Activated CD8-positive, alpha-beta memory T cell treated with anti-CD3 and anti-CD28 coated beads, Interleukin-2, amount 50 U/mL, for 24 hours (primary cell): Measurements from ENCODE around the gene CD93.

Experiments used
- DNase-seq: peaks from one replicate; pipeline ENCODE4 v3.0.0-alpha.2; 2020; ENCODE audit errors: extremely low read depth

Gene CD93

DNA sequence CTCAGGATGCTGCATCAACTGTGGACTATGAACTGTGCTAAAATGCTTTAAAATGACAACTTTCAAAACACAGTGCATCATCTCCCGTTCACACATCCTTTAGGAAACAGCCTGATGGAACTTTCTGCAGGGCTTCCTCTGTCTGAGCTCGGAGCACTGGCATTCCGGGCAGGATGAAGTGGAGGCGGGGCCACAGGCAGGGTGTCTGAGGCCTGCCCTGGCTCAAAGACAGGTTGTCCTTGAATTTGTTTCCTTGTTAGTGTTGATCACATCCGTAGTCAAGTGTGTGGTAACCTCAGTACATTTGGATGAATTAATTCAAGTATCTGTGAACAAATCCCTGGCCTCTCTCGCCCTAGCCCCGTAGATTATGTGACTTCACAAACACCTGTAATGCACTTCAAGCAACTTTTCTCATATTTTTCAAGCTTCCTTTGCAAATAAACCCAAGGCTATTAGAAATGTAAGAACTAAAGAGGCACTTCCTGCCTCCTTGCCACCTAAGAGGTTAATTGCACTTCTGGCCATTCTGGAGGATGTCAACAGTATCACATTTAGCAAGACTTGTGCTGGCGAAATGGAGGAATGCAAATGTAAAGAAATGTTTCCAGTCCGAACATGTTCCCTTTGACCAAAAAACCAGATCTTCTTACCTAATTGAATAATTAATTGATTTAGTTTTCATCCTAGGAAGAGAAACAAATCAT lies 3.1 kb downstream of the CD93 start:
- no peak for DNase-seq

DNA sequence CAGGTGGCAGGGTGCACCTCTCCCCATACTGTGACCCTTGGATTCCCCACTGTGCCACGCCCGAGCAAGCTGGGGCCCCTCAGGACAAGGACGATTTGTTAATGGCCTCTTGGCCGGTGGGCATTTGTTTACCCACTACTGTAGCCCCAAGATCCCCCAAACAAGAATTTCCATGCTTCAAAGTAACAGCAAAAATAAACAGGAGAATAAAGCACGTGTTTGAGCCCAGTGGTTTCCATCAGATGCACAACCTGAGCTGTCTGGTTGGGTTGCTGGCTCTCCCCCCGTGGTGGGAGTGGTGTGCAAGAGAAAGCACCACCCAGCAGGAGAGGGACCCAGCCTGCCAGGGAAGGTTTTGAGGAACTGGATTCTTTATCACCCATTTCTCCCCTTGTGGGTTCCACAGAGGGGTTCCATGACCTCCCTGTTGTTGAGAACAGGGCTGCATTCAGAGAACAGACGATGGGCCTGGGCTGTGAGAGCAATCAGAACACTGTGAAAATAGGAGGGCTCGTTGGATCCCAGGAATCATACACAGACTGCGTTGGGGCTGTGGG lies 4.8 kb downstream of the CD93 start:
- DNase-seq, result no peak

DNA sequence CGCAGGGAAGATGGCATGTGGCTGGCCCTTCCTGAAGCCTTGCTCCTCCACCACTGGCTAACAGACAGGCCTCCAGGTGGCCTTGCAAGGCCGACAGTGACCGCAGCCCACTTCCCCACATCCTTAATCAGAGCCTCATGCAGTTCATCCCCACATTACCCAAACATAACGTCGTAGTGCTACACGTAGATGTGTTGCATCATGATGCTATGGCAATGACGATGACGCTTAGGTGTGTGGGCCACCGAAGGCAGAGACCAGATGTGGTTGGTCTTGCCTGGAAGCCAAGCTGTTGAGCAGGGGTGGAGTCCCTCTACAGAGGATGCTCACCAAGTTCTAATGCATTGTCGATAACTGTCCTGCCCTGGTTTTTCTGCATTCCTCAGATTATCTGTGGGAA lies 5.6 kb downstream of the CD93 start:
- no peak for DNase-seq

DNA sequence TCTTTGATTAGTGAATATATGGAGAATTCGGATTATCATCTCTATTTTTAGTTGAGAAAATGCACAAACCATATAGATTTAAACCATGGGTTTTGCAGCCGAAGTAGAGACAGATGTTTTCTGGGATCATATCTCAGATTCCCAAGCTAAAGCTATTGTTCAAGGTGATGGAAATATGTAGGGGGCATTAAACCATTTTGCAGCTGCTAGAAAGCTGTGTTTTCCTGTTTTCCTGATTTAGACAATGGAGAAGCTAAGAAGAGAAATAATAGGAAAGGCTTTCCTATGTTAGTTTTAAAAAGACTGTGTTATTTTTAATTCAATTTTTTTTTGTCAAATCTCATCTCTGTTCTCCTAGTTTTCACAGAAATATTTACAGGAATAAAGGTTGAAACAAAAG lies 6.2 kb downstream of the CD93 start:
- no peak for DNase-seq

DNA sequence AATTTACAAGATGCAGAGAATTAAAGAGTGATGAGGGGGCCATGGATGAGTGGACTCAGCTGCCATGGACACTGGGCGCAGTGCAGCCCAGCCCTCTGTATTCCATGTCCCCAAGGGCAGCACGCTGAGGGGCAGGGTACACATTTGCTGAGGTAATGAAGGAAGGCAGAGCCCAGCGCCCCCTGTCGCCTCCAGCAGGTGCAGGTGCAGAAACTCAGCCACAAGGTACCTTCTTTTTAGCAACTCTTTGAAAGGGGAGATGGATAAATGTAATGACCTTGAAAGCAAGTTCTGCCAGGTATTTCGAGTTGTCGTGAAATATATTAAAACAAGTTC lies 7.1 kb downstream of the CD93 start:
- DNase-seq, result no peak

DNA sequence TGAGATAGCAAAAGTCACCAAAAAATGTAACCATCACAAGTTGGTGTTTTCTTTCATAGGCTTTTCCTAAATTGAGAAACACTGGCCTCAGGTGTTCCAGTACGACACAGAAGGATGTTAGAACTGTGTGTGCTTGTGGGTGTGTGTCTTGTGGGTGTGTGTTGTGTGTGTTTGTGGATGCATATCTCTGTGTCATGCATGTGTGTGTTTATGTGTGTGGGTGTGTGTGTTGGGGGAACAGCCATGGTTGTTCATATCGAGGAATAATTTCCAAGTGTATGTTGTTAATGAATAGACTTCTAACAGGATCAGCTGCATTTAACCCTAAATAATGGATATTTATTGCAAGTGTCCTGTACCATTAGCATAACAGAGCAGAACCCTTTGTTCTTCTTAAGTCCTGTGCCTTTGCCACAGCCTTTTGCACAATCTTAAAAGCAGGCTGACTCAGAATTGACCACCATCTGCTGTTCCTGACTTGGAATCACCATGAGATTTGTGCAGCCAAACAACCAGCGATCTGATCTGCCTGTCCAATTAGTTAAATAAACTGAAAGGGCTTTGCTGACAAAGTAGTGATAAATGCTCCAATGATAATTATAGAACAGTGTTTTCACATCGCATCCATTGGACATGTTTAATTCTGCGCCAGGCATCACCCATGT lies 7.6 kb downstream of the CD93 start:
- no peak for DNase-seq

DNA sequence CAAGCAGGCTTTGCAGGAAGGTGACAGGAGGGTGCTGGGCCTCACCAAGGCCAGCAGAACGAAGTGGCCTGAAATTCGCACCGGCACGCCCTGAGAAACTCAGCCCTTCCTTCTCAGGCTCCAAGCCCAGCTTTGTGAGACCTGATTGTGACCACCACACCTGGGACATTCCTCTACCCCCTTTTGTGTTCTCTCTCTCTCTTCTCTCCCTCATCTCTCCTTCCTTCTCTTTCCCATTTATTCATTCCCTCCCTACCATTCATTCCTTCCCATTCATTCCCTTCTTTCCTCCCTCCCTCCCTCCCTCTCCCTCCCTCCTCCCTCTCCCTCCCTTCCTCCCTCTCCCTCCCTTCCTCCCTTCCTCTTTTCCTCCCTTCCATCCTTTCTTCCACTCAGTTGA lies 8.8 kb downstream of the CD93 start:
- DNase-seq, result no peak

DNA sequence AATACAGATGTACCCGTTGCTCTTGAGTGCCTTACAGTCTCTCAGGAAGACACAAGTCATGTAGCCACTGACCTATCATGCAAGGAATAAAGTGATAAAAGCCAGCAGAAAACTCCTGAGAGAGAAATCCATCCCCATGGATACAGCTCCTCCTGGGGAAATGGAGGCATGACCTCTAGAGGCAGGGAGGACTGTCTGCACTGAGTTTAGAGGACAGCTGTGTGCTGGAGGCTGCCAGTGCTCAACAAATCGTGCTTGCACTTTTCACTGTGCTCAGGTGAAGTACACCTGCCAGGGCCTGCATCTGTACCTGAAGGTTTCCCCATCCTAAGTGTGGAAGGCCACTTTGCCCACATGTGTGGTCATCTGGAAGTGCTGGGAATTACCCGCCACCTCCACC lies 12.1 kb downstream of the CD93 start:
- no peak for DNase-seq

DNA sequence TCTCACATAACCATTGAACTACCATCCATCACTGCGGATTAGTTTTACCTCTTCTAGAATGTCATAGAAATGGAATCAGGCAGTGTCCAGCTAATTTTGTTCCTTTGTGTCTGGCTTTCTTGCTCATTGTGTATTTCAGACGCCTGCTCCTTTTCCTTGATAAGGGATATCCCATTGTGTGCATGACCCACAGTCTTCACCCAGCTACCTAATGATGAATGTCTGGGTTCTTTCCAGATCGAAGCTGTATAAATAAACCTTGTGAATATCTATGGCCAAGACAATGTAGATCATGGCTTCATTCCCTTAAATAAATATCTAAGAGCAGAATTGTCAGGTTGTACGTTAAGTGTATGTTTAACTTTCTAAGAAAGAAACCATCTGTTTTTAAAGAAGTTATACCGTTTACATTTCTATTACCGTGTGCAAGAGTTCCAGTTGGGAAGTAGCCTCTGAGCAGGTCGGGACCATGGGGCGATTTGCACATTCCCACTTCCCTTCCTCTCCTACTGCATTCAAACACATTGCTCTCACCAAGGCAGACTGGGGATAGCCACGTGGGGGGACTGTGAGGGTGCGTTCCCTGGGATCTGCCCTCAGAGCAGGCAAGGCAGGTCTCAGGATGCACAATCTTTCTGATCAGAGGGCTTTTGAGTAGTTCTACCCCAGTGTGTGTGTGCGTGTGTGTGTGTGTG lies 13.1 kb downstream of the CD93 start:
- DNase-seq, result no peak

DNA sequence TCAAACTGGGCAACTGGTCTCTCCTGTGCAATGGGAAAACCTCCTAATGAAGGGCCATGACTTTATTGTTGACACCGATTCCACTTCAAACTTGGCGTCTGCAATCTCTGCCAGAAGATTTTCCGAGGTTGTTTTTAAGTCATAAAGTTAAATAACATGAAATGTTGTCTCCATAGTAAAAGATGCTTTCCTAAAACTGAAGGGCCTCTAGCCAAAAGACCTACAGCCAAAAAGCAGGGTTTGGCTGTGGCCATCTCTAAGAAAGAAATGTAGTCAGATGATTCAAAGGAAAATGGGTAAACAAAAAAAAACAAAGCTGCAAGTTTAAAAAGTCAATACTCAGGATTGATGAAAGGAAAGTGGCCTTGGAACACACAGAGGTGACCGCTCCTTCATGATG lies 14.1 kb downstream of the CD93 start:
- DNase-seq, result no peak

DNA sequence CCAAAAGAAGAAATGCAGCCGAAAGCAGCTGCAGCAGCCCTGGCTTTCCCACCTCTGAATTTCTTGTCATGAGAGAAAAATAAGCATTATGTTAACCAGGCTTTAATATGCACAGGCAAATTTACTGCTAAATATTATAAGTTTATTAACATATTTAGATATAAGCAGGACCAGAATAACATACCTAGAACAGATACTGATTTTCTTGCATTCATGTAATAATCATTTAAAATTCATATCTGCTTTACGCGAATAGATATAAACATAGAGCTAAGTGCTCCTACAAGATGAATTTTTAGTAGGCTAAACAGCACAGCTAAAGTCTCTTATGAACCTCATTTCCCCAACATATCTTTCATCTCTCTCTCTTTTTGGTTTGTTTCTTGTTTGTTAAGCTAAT lies 14.7 kb downstream of the CD93 start:
- DNase-seq, result no peak

DNA sequence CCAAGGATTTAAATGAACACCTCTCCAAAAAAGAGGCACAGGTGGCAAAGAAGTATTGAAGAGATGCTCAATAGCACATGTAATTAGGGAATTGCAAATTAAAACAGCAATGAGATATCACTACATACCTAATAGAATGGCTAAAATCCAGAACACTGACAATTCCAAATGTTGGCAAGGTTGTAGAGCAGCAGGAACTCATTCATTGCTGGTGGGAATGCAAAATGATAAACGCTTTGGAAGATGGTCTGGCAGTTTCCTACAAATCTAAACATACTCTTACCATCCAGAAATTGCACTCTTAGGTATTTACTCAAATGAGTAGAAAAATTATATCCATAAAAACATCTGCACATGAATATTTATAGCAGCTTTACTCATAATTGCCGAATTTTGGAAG lies 17.0 kb downstream of the CD93 start:
- no peak for DNase-seq

DNA sequence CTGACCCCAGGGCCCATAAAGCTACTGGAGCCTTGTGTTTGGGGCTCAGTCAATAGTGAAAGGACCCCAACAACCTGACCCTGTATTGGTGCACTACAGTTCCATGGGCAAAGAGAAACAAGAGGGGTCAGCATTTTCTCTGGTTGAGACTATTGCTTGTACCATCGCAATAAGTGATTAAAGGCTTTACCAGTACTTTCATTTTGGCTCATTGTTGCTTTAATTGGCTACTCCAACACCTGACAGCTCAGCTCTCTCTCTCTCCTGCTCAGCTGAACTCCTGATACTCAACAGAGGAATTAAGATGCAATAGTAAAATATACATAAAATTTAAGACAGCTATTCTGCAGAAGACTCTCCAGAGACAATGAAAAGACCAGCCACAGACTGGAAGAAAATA lies 17.8 kb downstream of the CD93 start:
- no peak for DNase-seq

DNA sequence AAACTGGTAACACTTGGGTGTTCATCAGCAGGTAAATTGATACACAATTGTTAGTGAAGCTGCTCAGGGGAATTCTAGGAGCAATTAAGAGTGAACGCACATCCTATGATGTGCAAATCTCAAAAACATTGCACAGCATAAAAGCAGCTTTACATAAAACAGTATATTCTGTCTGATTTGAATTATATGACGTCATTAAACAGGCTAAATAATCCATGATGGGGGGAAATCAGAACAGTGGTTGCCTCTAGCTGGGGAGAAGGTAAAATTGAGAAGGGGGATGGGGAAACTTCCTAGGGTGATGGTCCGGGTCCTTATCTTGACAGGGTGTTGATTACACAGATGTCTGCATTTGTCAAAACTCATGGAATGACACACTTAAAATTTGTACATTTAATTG lies 19.4 kb downstream of the CD93 start:
- no peak for DNase-seq

DNA sequence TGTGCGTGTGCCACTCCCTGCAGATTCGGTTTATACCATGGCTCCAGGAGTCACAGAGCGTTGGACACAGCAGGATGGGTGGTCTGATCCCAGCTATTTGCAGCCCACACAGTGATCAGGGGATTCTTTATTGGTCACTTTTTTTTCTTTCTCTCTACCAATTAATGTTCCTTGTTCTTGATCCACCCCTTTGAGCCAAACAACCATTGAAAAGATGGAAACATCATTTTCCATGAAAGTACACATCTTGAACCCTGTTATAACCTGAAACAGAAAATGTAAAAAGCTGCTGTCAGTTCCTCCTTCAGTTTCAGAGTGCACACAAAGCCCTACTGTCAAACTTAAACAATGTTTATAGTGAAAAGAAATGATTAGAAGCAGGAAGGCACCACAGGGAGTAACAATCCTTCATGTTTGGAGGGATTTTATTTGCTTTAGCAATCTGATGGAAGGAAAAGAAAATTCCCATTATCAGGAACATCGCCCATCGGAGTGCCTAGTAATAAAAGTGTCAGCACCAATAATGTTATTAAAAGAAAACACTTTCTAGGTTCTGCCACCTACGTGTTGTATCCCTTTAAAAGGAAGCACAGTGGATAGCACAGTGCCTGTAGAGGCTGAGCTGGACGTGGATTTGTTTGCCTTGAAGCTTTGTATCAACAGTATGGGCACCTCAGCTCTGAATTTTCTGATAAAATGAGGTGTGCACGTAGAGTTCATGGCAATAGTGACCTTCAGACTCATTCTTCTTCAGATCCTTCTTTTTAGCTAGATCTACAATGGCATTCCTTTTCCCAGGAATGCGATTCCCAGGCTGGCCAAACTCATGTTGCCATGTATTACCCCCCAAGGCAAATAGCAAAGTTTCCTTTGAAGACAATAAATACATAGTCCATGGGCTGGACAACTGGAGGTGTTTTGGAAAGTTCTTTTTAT lies 20.6 kb downstream of the CD93 start:
- no peak for DNase-seq

DNA sequence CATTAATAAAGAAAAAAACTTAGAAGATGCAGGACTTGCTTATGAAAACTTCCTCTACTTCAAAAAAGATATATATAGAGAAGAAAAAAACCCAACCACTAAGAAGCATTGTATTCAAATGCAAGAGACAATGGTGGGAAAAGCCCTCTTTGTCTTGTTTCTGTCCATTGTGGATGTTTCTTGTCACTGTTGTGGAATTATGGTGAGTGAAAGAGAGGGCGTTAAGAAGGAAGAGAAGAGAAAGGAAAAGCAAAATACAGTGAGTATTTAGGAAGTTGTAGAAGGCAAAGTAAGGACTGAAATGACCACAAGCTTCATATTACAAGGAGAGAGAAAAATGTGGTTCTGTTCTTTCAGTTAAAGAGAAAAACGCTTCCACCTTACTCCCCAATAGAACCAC lies 22.5 kb downstream of the CD93 start:
- no peak for DNase-seq

DNA sequence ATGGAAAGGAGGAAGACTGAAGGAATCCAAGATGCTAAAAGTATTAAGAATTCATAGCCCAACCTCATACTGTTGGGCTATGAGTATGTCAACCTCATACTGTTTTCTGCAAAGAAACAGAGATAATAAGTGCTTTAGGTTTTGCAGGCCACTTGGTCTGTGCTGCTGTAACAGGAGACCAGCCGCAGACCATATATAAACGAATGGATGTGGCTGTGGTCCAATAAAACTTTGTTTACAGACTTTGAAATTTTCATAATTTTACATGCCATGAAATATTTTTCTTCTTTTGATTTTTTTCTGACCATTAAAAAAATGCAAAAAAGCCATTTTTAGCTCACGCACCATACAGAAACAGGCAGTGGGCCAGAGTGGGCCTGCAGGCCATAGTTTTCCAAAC lies 23.0 kb downstream of the CD93 start:
- DNase-seq, result no peak

DNA sequence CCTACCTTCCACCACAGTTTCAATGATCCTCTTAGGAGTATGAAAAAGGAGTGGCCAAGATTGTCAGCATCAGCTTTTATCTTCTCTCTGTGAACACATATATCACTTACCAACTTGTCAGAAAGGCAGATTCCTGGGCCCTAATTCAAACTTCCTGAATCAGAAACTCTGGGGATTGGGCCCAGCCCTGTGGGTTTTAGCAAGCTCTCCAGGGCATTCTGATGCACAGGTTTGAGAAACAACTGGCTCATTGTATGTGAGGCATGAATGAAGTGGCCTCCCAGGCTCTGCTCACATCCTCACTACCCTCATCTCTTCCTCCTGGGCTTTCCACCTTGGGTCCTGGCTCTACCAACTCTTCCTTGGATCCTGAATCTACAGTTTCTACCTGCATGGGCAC lies 23.5 kb downstream of the CD93 start:
- DNase-seq, result no peak

DNA sequence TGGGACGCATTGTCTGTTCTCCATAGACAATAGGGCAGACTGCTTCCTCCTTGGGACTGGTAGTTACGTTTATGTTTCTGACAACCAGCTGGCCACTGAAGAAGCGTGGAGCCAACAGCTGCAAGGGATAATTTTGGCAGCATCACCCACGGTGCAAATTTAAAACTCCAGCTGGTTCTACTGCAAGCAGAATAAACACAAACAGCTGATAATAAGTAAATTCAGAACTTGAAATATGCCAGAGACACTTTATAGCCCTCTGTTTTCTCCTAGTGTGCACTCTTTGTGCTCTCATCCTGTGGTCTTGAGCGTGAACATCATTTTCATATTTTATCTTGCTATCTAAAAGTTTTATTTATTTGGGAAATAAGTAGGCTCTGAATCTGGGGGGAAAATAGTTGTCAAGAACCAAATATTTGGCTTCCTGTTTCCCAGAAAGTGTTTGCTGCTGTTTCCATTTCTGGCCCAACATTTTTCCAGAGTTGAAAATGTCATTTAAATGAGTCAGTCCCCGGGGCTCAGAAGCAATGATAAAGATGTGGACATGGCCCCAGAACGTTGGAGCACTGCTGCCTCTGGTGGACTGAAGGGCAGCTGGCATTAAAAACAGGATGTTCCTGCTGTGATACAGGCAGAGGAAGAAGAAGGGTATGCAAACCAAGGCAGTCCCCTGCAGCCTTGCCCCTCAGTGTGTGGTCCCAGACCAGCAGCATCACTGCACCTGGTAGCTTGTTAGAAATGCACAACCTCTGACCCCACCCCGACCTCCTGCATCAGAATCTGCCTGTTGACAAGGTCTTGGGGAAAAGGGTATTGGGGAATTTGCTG lies 24.2 kb downstream of the CD93 start:
- no peak for DNase-seq

DNA sequence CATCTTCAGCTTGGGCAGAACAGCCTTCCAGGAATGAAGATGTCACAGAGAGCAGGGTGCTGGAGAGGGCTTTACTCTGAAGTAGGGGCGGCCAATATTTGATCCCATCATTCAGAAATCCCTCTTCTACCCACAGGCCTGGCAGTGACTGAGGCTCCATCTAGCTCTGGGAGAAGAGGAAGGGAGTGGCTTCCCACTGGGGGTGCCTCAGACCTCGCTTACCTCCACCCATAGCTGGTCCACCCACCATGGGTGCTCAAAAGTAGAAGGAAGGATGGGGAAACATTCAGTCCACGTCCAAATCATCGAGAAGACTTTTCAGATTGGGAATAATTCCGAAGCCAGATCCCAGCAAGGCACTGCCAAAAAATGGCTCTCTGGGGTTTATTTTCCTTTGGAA lies 24.9 kb downstream of the CD93 start:
- DNase-seq, result no peak

DNA sequence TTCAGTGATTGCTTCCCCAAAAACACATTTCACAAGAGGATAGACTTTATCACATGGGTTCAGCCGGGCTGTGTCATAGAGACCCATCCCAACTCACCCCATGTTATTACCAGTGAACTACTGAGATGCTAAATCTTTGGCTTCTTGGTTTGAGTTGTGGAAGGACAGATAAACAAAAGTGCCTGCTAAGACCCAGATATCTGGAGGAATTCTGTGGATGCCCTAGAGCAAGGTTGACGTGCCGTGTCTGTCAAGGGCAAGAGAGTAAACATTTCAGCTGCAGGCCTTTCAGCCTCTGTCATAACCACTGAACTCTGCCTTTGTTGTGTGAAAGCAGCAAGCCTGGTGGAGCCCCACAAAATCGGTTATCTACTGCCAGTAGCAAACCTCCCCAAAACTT lies 25.5 kb downstream of the CD93 start:
- no peak for DNase-seq
